MG63 (cell line): ENCODE measurements around the gene BICDL2. TPM values are rescaled to one million over a fixed set of nuclear protein-coding genes. Genes with fewer than 3 reads are reported as not detected.

Experiments
- DNase-seq: peaks from one replicate; pipeline ENCODE4 v3.0.0-alpha.2; 2020
- H3K27me3 ChIP-seq: fragments of 250-450 bp; sonication (Bioruptor Pico); 2 replicates; pipeline ENCODE4 v1.5.1; 2020; ENCODE audit warnings: mild to moderate bottlenecking, moderate library complexity
- H3K36me3 ChIP-seq: fragments of 250-450 bp; sonication (Bioruptor Pico); 2 replicates; pipeline ENCODE4 v1.5.1; 2020; ENCODE audit warnings: mild to moderate bottlenecking, moderate library complexity
- H3K4me3 ChIP-seq: fragments of 250-450 bp; sonication (Bioruptor Pico); 2 replicates; pipeline ENCODE4 v1.5.1; 2020; ENCODE audit warnings: mild to moderate bottlenecking, moderate library complexity
- H3K9me3 ChIP-seq: fragments of 250-450 bp; sonication (Bioruptor Pico); 2 replicates; pipeline ENCODE4 v1.5.1; 2020; ENCODE audit warnings: mild to moderate bottlenecking, moderate library complexity
- total RNA-seq: library from RNA; depleted of rRNA; stranded (reverse); fragments of >200 nt; shearing (Covaris generic); gene quantifications from 2 replicates; pipeline ENCODE4 v1.2.3, GENCODE V29; 2014; ENCODE audit warnings: low replicate concordance

BICDL2 gene
- total RNA-seq, 1 experiment from 2014 or later: not detected

DNA sequence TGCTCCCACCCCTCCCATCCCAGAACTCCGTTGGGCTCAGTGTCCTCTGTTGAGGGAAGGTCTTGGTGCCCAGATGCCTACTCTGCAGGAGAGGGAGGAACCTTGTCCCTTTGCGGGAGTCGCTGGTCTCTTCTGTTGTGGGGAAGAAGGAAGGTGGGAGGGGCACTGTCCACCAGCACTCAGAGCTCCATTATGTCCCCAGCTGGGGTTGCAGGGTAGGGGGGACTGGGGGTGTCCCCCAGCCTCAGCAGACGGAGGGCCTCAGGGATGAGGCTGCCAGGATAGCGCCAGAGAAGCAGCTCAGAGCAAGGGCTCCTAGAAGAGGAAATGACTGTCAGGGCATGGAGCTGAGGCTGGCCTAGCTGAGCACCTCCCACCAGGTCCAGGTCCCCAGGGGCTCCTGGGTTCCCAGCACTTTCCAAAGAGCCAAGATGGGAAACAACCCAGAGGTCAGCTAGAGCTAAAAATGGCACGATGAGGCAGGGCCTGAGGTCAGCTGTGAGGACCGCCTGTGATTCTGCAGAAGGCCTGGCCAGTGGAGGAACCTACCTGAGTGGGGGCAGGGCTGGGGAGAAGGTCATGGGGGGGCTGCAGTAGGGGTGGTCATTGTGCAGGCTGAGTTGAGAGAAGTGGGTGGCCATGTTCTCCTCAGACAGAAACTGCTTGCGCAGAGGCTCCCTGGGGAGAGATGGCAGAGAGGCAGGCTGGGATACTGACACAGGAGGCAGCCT is 13.9 kb downstream of the BICDL2 start:
- DNase-seq: peak; percentile 90
- H3K9me3 ChIP-seq: no peaks in the 10 kb centered on the region
- H3K36me3 ChIP-seq: peaks cover 47% of the 10 kb centered on the region
- no peaks in the 10 kb centered on the region for H3K27me3 ChIP-seq
- peak overlapping the region; percentile 99 for H3K4me3 ChIP-seq

DNA sequence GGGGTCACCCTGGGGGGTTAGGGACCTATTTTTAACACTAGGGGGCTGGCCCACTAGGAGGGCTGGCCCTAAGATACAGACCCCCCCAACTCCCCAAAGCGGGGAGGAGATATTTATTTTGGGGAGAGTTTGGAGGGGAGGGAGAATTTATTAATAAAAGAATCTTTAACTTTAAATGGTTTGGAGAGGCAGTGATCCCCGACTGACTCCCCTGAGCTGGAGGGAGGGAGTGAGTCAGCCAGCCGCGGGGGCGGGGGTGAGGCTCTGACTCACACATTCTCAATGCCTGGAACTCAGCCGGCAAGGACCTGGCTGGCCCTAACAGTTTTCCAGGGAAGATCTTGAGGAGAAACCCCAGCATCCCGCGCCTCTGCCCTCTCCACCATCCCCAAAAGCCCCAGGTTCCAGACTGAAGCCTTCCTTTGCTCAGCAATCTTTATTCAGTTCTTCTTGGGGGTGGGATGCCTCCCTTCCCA is 14.5 kb downstream of the BICDL2 start:
- H3K9me3 ChIP-seq: no peaks in the 10 kb centered on the region
- H3K36me3 ChIP-seq: peaks cover 45% of the 10 kb centered on the region
- peak; percentile 95 for DNase-seq
- no peaks in the 10 kb centered on the region for H3K27me3 ChIP-seq
- H3K4me3 ChIP-seq: peak overlapping the region; percentile 99

DNA sequence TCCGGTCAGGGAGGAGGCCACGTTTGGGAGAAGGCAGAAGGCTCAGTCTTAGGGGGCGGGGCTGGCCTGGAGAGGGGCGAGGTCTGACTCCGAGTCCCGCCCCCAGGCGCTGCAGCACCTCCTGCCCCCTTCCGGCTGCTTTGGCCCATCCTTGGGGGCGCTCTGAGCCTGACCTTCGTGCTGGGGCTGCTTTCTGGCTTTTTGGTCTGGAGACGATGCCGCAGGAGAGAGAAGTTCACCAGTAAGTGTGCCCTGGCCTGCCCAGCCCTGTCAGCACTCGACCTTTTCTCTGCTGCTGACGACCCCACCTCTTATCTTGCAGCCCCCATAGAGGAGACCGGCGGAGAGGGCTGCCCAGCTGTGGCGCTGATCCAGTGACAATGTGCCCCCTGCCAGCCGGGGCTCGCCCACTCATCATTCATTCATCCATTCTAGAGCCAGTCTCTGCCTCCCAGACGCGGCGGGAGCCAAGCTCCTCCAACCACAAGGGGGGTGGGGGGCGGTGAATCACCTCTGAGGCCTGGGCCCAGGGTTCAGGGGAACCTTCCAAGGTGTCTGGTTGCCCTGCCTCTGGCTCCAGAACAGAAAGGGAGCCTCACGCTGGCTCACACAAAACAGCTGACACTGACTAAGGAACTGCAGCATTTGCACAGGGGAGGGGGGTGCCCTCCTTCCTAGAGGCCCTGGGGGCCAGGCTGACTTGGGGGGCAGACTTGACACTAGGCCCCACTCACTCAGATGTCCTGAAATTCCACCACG is 15.1 kb downstream of the BICDL2 start:
- H3K9me3 ChIP-seq: no peaks in the 10 kb centered on the region
- peak; percentile 100 for DNase-seq

DNA sequence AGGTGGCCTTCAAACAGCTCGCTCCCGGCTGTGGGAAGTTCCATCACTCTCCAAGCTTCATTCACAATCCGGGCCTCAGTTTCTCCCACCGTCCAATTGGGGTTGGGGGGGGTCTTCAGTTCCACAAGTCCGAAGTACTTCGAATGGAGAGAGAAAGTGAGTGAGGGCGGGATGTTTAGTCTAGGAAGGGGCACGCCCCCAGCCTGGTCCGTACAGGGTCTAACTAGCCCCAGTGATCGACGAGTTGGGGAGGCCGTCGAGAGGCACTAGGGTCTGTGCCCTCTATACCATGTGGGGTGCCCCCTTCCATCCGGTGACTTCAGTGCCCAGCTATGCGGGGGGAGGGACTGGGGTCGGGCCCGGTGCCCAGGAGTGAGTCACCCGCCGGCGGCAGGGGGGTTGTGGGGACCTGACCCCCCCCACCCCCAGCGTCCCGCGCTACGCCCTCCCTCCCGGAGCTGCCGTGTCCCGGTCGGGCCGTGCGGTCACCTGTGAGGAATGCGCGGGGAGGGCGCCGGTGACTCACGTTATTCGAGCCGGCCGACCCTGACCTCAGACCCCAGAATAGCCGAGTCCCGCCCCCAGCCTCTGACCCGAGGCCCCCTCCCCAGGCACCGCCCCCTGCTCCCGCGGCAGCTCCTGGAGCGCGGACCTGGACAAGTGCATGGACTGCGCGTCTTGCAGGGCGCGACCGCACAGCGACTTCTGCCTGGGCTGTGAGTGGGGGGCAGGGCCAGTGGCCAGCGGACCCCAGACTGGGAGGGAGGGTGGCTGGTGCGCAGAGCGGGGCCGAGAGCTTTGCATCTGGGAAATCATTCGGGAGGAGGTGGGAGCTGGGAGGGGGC is 15.9 kb downstream of the BICDL2 start:
- peak overlapping the region; percentile 99 for H3K4me3 ChIP-seq
- no peaks in the 10 kb centered on the region for H3K27me3 ChIP-seq
- peak; percentile 98 for DNase-seq
- H3K9me3 ChIP-seq: no peaks in the 10 kb centered on the region
- peaks cover 31% of the 10 kb centered on the region for H3K36me3 ChIP-seq

More for the DNA sequence above, 15.1 kb downstream of the BICDL2 start:
- Histone ChIP-seq H3K4me3 (peak overlapping the region; percentile 99), H3K36me3 (peaks cover 39% of the 10 kb centered on the region), H3K27me3 (no peaks in the 10 kb centered on the region)

DNA sequence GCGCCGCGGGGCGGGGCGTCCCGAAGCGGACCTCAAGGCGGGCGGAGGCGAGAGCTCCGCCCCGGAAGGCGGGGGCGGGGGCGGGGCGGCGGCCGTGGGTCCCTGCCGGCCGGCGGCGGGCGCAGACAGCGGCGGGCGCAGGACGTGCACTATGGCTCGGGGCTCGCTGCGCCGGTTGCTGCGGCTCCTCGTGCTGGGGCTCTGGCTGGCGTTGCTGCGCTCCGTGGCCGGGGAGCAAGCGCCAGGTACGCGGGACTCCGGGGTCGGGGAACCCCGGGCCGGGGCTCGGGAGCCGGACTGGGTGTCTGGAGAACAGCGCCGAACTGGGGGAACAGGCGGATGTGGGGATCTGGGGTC is 16.5 kb downstream of the BICDL2 start, which contains the start of gene TNFRSF12A:
TSS of gene TNFRSF12A (plus strand) at position 122 of the 357 bp plus-strand sequence. CDS start at position 152, 30 bp downstream.
- H3K36me3 ChIP-seq: peaks cover 25% of the 10 kb centered on the region
- H3K9me3 ChIP-seq: no peaks in the 10 kb centered on the region

DNA sequence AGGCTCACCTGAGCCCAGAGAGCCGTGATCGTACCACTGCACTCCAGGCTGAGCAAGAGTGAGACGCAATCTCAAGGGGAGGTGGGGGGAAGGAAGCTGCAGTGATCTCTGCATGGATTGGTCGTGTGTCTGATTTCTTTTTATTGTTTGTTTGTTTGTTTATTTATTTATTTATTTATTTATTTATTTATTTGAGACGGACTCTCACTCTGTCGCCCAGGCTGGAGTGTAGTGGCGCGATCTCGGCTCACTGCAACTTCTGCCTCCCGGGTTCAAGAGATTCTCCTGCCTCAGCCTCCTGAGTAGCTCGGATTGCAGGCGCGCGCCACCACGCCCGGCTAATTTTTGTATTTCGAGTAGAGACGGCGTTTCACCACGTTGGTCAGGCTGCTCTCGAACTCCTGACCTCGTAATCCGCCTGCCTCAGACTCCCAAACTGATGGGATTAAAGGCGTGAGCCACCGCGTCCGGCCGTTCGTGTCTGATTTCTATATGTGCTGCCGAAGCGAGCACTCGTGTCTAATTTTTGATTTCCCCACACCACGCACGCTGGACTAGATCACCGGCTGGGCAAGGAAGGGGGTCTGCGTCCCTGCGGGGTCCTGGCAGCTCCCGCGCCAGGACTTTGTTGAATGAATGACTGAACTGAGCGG is 17.0 kb downstream of the BICDL2 start:
- H3K27me3 ChIP-seq: no peaks in the 10 kb centered on the region
- peak overlapping the region; percentile 99 for H3K4me3 ChIP-seq
- H3K9me3 ChIP-seq: no peaks in the 10 kb centered on the region
- DNase-seq: no peak
- H3K36me3 ChIP-seq: peaks cover 23% of the 10 kb centered on the region

More for the DNA sequence above, 16.5 kb downstream of the BICDL2 start, which contains the start of gene TNFRSF12A:
- H3K4me3 ChIP-seq: peak within 1 kb of the TSS; percentile 99
- no peaks in the 10 kb centered on the region for H3K27me3 ChIP-seq
- peak; percentile 88 for DNase-seq

DNA sequence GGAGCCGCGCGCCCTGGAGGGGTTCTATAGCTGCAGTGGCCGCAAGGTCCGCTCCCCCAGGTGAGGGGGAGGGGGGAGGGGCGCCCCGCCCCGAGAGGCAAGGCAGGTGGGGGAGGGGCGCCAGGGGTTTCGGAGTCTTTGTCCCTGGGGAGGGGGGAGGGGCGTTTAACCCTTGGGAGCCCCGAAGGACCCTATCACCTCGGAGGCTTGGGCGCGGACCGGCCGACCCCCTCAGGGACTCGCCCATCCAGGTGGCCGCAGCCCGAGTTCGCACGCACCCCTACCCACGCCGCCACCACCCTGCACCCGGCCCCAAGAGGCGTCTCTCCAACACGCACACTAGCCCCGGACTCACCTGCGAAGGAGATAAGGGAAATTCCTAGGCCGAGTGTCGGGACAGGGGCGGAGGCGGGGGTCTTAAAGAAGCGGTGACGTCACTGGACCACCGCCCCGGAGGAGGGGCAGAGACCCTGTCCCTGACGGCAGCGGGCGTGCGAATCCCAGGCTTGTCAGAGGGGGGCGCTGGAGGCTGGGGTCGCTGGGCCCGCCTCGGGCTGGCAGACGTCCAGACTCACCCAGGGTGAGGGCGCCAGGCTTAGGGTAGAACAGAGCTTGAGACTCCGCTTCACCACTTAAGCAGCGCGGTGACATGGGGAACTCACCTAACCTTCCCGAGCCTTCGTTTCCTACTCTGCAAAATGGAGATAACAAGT is 18.8 kb downstream of the BICDL2 start, which contains the start of gene CLDN6:
TSS of gene CLDN6 (minus strand) at position 390 of the 713 bp plus-strand sequence. CDS start 2,162 bp downstream, outside the sequence.
- no peak for DNase-seq
- no peaks in the 10 kb centered on the region for H3K27me3 ChIP-seq
- peaks cover 22% of the 10 kb centered on the region for H3K36me3 ChIP-seq
- H3K4me3 ChIP-seq: no peak within 1 kb of the TSS
- H3K9me3 ChIP-seq: no peaks in the 10 kb centered on the region

DNA sequence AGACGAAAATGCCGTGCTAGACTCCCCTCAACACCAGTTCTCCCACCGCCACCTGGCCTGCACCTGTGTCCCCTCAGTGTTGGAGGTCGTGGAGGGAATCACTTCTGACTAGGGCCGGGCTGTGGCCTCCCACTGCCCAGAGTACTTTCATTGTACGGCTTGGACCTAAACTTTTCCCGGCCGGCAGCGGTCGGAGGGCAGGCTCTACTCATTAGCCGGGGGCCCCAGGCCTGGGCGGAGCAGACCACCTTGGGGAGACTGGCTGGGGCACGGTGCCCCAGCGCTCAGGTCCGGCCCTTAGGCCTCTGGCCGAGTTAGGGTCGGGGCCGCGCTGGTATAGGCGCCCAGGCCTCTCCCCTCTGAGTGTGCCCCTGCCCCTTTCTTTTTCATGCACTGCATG is 19.4 kb downstream of the BICDL2 start:
- Histone ChIP-seq H3K4me3 (no peak overlapping the region), H3K36me3 (peaks cover 16% of the 10 kb centered on the region), H3K27me3 (no peaks in the 10 kb centered on the region), H3K9me3 (no peaks in the 10 kb centered on the region)
- DNase-seq: no peak

DNA sequence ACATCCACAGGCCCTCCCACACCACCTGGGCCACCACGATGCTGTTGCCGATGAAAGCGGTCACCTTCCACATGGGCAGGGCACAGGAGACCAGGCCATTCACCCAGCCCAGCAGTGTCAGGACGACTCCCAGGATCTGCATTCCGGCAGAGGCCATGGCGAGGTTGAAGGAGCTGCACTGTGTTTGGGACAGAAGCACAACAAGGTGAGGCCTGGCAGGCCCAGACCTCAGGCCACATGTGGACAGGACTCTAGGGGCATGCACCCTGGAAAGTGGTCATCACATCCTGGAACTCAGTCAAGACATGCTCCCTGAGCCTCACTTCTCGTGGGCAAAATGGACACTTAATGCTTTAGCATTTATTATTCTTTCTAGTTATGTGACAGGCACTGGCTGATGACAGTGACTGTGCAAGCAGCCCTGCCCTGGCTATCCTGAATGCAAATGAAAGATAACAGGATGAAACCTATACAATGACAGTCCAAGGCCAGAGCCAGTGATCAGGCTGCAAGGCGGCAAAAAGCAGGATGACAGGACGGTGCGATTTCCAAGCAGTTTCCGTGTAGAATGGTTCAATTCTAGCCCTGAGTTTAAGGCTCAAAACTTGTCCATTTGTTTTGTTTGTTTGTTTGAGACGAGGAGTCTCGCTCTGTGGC is 20.8 kb downstream of the BICDL2 start:
- Histone ChIP-seq H3K36me3 (peaks cover 5% of the 10 kb centered on the region), H3K27me3 (no peaks in the 10 kb centered on the region), H3K4me3 (no peak overlapping the region), H3K9me3 (no peaks in the 10 kb centered on the region)
- DNase-seq: no peak

DNA sequence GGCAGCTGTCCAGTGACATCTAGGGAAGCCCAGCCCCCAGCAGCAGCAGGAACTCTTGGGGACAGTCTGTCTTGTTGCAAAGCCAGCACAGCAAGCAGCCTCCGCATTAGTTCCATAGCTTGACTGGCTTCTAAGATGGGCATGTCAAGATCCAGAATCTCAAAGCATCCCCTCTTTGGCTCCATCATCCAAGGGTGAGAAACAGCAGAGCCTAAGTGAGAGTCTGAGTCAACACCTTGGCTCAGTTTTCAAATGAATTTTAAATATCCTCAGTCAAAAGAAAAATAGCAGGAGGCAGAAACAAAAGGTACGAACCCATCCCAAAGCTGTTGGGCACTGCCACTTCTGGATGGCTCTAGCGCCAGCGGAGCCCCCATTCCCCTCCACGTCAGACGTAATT is 21.8 kb downstream of the BICDL2 start:
- Histone ChIP-seq H3K36me3 (no peaks in the 10 kb centered on the region), H3K9me3 (no peaks in the 10 kb centered on the region), H3K4me3 (no peak overlapping the region), H3K27me3 (no peaks in the 10 kb centered on the region)
- no peak for DNase-seq

DNA sequence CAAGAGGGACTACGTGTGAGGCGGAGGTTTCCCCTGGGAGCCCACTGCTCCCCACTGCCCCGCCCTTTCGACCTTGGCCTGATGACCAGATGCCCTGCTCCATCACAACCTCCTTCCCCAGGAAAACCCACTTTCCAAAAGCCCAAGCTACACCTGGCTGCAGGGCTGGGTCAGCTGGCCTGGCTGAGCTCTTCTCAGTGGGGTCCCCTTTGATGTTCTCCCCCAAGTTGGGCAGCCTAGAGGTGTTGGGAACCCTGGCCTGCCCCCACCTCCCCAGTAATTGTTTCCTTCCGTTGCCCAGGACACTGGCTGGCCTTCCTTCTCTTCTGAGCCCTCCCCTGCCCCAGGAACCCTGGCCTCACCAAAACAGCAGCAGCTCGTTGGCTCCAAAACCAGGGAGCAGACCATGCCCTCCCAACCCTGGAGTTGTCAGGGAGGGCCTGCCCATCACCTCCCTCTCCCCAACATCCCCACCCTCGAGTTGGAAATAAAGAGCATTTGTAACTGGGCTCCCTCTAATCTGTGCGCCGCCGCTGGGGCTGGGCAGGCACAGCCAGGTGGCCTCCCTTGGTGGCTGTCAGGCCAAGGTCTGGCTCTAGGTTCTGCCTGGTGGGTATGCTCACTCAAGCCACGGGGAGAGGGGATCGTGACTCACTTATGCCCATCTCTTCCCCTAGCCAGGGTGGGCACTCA is 22.6 kb downstream of the BICDL2 start:
- Histone ChIP-seq H3K36me3 (no peaks in the 10 kb centered on the region), H3K27me3 (no peaks in the 10 kb centered on the region), H3K9me3 (no peaks in the 10 kb centered on the region), H3K4me3 (no peak overlapping the region)
- no peak for DNase-seq

DNA sequence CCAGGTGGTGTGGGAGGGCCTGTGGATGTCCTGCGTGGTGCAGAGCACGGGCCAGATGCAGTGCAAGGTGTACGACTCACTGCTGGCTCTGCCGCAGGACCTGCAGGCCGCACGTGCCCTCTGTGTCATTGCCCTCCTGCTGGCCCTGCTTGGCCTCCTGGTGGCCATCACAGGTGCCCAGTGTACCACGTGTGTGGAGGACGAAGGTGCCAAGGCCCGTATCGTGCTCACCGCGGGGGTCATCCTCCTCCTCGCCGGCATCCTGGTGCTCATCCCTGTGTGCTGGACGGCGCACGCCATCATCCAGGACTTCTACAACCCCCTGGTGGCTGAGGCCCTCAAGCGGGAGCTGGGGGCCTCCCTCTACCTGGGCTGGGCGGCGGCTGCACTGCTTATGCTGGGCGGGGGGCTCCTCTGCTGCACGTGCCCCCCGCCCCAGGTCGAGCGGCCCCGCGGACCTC is 23.2 kb downstream of the BICDL2 start:
- DNase-seq: no peak
- Histone ChIP-seq H3K4me3 (no peak overlapping the region), H3K9me3 (no peaks in the 10 kb centered on the region), H3K36me3 (no peaks in the 10 kb centered on the region; the same call in 1 of the 2 replicates), H3K27me3 (no peaks in the 10 kb centered on the region)

DNA sequence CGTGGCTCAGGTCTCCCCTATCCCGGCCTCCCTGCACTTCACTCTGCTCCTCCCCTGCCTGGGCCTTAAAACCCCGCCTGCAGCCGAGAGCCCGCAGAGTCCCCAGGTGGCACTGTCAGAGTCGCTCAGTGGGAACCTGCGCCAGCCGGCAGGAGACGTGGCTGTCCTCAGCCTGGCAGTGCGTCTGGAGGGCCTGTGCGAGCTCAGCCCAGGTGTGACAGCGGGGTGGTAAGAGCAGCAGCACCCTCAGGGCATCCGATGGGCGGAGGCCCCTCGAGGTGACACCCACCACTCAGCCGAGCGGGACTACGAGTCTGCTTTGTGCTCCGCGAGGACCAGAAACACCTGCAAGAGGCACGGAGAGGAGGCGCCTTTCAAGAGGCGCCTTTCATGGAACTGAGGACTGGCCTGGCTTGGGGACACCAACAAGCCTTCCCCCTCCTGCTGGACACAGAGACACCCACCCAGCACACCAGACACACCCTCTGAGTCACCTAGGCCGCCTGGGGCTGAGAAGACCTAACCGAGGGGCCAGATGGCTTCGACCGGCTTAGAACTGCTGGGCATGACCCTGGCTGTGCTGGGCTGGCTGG is 23.8 kb downstream of the BICDL2 start, which contains the start of gene CLDN9:
TSS of gene CLDN9 (plus strand) at position 96 of the 593 bp plus-strand sequence. CDS start at position 536, 440 bp downstream.
- Histone ChIP-seq H3K9me3 (no peaks in the 10 kb centered on the region), H3K36me3 (no peaks in the 10 kb centered on the region; the same call in 1 of the 2 replicates), H3K4me3 (no peak within 1 kb of the TSS), H3K27me3 (no peaks in the 10 kb centered on the region)
- DNase-seq: no peak

DNA sequence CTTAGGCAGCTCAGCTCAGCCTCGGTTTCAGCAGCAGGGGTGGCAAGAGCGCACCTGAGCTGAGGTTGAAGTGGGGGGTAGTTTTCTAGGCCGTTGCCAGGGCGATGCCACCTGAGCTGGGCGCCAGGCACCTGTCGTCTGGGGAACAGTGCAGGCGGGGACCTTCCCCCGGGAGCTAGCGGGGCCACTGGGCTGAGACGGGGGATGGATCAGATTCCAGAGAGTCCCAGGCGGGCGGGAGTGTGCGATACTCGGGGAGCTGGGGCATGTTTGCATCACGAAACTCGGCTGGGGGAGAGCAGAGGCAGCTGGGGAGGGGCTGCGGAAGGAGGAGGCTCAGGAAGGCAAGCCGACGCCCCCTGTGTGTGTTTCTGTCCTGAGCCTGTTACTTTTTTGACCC is 24.5 kb downstream of the BICDL2 start:
- Histone ChIP-seq H3K9me3 (no peaks in the 10 kb centered on the region), H3K27me3 (no peaks in the 10 kb centered on the region), H3K36me3 (no peaks in the 10 kb centered on the region; the same call in 1 of the 2 replicates), H3K4me3 (no peak overlapping the region)
- DNase-seq: no peak
